ENCODE measurements around the gene GFY.

Gene GFY

GRCh38 chr19:49435670-49436069 is 10.5 kb downstream of the GFY start:
- Histone ChIP-seq H4K91ac (ENCODE audit: low read depth, low read length, poor library complexity) (no peak overlapping the region), H3K4me1 (ENCODE audit: control insufficient read depth in 2 of 2, insufficient read depth in 1 of 2, low read depth in 1 of 2, low read length in 2 of 2) (peaks cover 0 to 9% of the 10 kb centered on the region in 2 donors), H3K36me3 (replicated peaks in 1 of 2; ENCODE audit: control insufficient read depth in 2 of 2, insufficient read depth in 2 of 2, low read length in 2 of 2) (no peaks in the 10 kb centered on the region), H3K23ac (ENCODE audit: low read depth, low read length, poor library complexity) (no peak overlapping the region), H3K18ac (ENCODE audit: low read length) (peak overlapping the region; percentile 81), H2AK5ac (ENCODE audit: low read depth, low read length) (peak overlapping the region; percentile 98), H2BK5ac (ENCODE audit: low read length) (no peak overlapping the region), H3K4me3 (ENCODE audit: low read length in 2 of 2) (no peak overlapping the region), H3K4me2 (ENCODE audit: insufficient read depth, low read length, poor library complexity, severe bottlenecking) (peak overlapping the region; percentile 14), H3K9me3 (replicated peaks in 1 of 2; ENCODE audit: control insufficient read depth in 2 of 2, insufficient read depth in 1 of 2, low read depth in 1 of 2, low read length in 2 of 2) (peaks cover 12 to 13% of the 10 kb centered on the region in 2 donors), H2AFZ (ENCODE audit: low read length) (no peak overlapping the region), H3K27ac (replicated peaks; ENCODE audit: low read length) (no peak overlapping the region), H4K8ac (ENCODE audit: low read depth, low read length) (peak overlapping the region; percentile 77), H3K9ac (ENCODE audit: low read depth, low read length, poor library complexity) (no peak overlapping the region), H3K4ac (ENCODE audit: low read length) (no peak overlapping the region), H3K79me1 (ENCODE audit: low read depth, low read length) (no peaks in the 10 kb centered on the region), H3K14ac (ENCODE audit: low read length) (no peak overlapping the region), H2BK120ac (ENCODE audit: low read depth, low read length) (no peak overlapping the region), H3K27me3 (ENCODE audit: control insufficient read depth in 3 of 3, insufficient read depth in 3 of 3, low read depth in 1 of 3, low read length in 3 of 3) (peaks cover 13 to 99% (median 72%) of the 10 kb centered on the region in 3 experiments), H2BK12ac (ENCODE audit: low read length) (no peak overlapping the region), H2BK15ac (ENCODE audit: low read length) (no peak overlapping the region)
- DNase-seq (ENCODE audit: low spot score): no peak
- WGBS, 2 donors (ENCODE audit: extremely low coverage in 2 of 2, insufficient read length in 2 of 2, insufficient replicate concordance in 1 of 2): no CpG with 5 or more reads among the region's 10 CpGs

GRCh38 chr19:49436381-49437017 is 11.3 kb downstream of the GFY start:
- Histone ChIP-seq H3K27ac (replicated peaks; ENCODE audit: low read length) (no peak overlapping the region), H2BK15ac (ENCODE audit: low read length) (peak overlapping the region; percentile 93), H3K9me3 (replicated peaks in 1 of 2; ENCODE audit: control insufficient read depth in 2 of 2, insufficient read depth in 1 of 2, low read depth in 1 of 2, low read length in 2 of 2) (peaks cover 12 to 13% of the 10 kb centered on the region in 2 donors), H4K91ac (ENCODE audit: low read depth, low read length, poor library complexity) (no peak overlapping the region), H3K4me3 (ENCODE audit: low read length in 2 of 2) (no peak overlapping the region), H3K79me1 (ENCODE audit: low read depth, low read length) (no peaks in the 10 kb centered on the region), H3K23ac (ENCODE audit: low read depth, low read length, poor library complexity) (peak overlapping the region; percentile 93), H3K9ac (ENCODE audit: low read depth, low read length, poor library complexity) (no peak overlapping the region), H3K18ac (ENCODE audit: low read length) (peak overlapping the region; percentile 89), H2AK5ac (ENCODE audit: low read depth, low read length) (peak overlapping the region; percentile 98), H2AFZ (ENCODE audit: low read length) (peak overlapping the region; percentile 40), H3K4me1 (ENCODE audit: control insufficient read depth in 2 of 2, insufficient read depth in 1 of 2, low read depth in 1 of 2, low read length in 2 of 2) (peaks cover 0 to 9% of the 10 kb centered on the region in 2 donors), H3K4ac (ENCODE audit: low read length) (no peak overlapping the region), H4K8ac (ENCODE audit: low read depth, low read length) (no peak overlapping the region), H3K36me3 (replicated peaks in 1 of 2; ENCODE audit: control insufficient read depth in 2 of 2, insufficient read depth in 2 of 2, low read length in 2 of 2) (no peaks in the 10 kb centered on the region), H2BK5ac (ENCODE audit: low read length) (peak overlapping the region; percentile 34), H3K14ac (ENCODE audit: low read length) (peak overlapping the region; percentile 92), H2BK120ac (ENCODE audit: low read depth, low read length) (peak overlapping the region; percentile 58), H2BK12ac (ENCODE audit: low read length) (no peak overlapping the region), H3K27me3 (ENCODE audit: control insufficient read depth in 3 of 3, insufficient read depth in 3 of 3, low read depth in 1 of 3, low read length in 3 of 3) (peaks cover 18 to 97% (median 76%) of the 10 kb centered on the region in 3 experiments), H3K4me2 (ENCODE audit: insufficient read depth, low read length, poor library complexity, severe bottlenecking) (peak overlapping the region; percentile 40)
- DNase-seq (ENCODE audit: low spot score): no peak
- no CpG with 5 or more reads among the region's 42 CpGs for WGBS, 2 donors (ENCODE audit: extremely low coverage in 2 of 2, insufficient read length in 2 of 2, insufficient replicate concordance in 1 of 2)

- Histone ChIP-seq H4K91ac (ENCODE audit: low read depth, low read length, poor library complexity) (no peak overlapping the region), H2BK120ac (ENCODE audit: low read depth, low read length) (no peak overlapping the region), H4K8ac (ENCODE audit: low read depth, low read length) (no peak overlapping the region), H2AK5ac (ENCODE audit: low read depth, low read length) (no peak overlapping the region), H2AFZ (ENCODE audit: low read length) (no peak overlapping the region), H3K27ac (replicated peaks; ENCODE audit: low read length) (no peak overlapping the region), H3K9ac (ENCODE audit: low read depth, low read length, poor library complexity) (no peak overlapping the region), H3K4ac (ENCODE audit: low read length) (no peak overlapping the region), H3K9me3 (replicated peaks in 1 of 2; ENCODE audit: control insufficient read depth in 2 of 2, insufficient read depth in 1 of 2, low read depth in 1 of 2, low read length in 2 of 2) (peaks cover 8 to 9% of the 10 kb centered on the region in 2 donors), H3K79me1 (ENCODE audit: low read depth, low read length) (no peaks in the 10 kb centered on the region), H3K4me1 (ENCODE audit: control insufficient read depth in 2 of 2, insufficient read depth in 1 of 2, low read depth in 1 of 2, low read length in 2 of 2) (peaks cover 0 to 15% of the 10 kb centered on the region in 2 donors), H3K27me3 (ENCODE audit: control insufficient read depth in 3 of 3, insufficient read depth in 3 of 3, low read depth in 1 of 3, low read length in 3 of 3) (peaks cover 18 to 97% (median 79%) of the 10 kb centered on the region in 3 experiments), H2BK12ac (ENCODE audit: low read length) (no peak overlapping the region), H3K23ac (ENCODE audit: low read depth, low read length, poor library complexity) (no peak overlapping the region), H3K18ac (ENCODE audit: low read length) (no peak overlapping the region), H3K36me3 (replicated peaks in 1 of 2; ENCODE audit: control insufficient read depth in 2 of 2, insufficient read depth in 2 of 2, low read length in 2 of 2) (no peaks in the 10 kb centered on the region), H3K14ac (ENCODE audit: low read length) (no peak overlapping the region), H3K4me3 (ENCODE audit: low read length in 2 of 2) (no peak overlapping the region), H2BK15ac (ENCODE audit: low read length) (no peak overlapping the region), H2BK5ac (ENCODE audit: low read length) (peak overlapping the region; percentile 34), H3K4me2 (ENCODE audit: insufficient read depth, low read length, poor library complexity, severe bottlenecking) (peak overlapping the region; percentile 13)
- no peak for DNase-seq (ENCODE audit: low spot score)
- no CpG with 5 or more reads among the region's 8 CpGs for WGBS, 2 donors (ENCODE audit: extremely low coverage in 2 of 2, insufficient read length in 2 of 2, insufficient replicate concordance in 1 of 2)
These were observed 12.0 kb downstream of the GFY start for GRCh38 chr19:49437231-49437630.

GRCh38 chr19:49438261-49438660 is 13.1 kb downstream of the GFY start:
- peaks cover 1% of the 10 kb centered on the region for H3K79me1 ChIP-seq (ENCODE audit: low read depth, low read length)
- peaks cover 0 to 17% of the 10 kb centered on the region in 2 donors for H3K4me1 ChIP-seq (ENCODE audit: control insufficient read depth in 2 of 2, insufficient read depth in 1 of 2, low read depth in 1 of 2, low read length in 2 of 2)
- H3K4ac ChIP-seq (ENCODE audit: low read length): no peak overlapping the region
- WGBS, 2 donors (ENCODE audit: extremely low coverage in 2 of 2, insufficient read length in 2 of 2, insufficient replicate concordance in 1 of 2): no CpG with 5 or more reads among the region's 6 CpGs
- no peak overlapping the region for H3K4me2 ChIP-seq (ENCODE audit: insufficient read depth, low read length, poor library complexity, severe bottlenecking)
- no peak overlapping the region for H2BK120ac ChIP-seq (ENCODE audit: low read depth, low read length)
- no peak overlapping the region for H2BK12ac ChIP-seq (ENCODE audit: low read length)
- H3K9ac ChIP-seq (ENCODE audit: low read depth, low read length, poor library complexity): no peak overlapping the region
- H2AK5ac ChIP-seq (ENCODE audit: low read depth, low read length): no peak overlapping the region
- H3K27me3 ChIP-seq (ENCODE audit: control insufficient read depth in 3 of 3, insufficient read depth in 3 of 3, low read depth in 1 of 3, low read length in 3 of 3): peaks cover 18 to 90% (median 71%) of the 10 kb centered on the region in 3 experiments
- no peak overlapping the region for H4K91ac ChIP-seq (ENCODE audit: low read depth, low read length, poor library complexity)
- H3K36me3 ChIP-seq (replicated peaks in 1 of 2; ENCODE audit: control insufficient read depth in 2 of 2, insufficient read depth in 2 of 2, low read length in 2 of 2): no peaks in the 10 kb centered on the region
- no peak overlapping the region for H2AFZ ChIP-seq (ENCODE audit: low read length)
- peak overlapping the region; percentile 20 for H3K18ac ChIP-seq (ENCODE audit: low read length)
- H3K14ac ChIP-seq (ENCODE audit: low read length): no peak overlapping the region
- no peak overlapping the region for H3K27ac ChIP-seq (replicated peaks; ENCODE audit: low read length)
- H3K23ac ChIP-seq (ENCODE audit: low read depth, low read length, poor library complexity): no peak overlapping the region
- H3K9me3 ChIP-seq (replicated peaks in 1 of 2; ENCODE audit: control insufficient read depth in 2 of 2, insufficient read depth in 1 of 2, low read depth in 1 of 2, low read length in 2 of 2): peaks cover 8% of the 10 kb centered on the region in 2 donors
- no peak overlapping the region for H3K4me3 ChIP-seq (ENCODE audit: low read length in 2 of 2)
- no peak overlapping the region for H2BK5ac ChIP-seq (ENCODE audit: low read length)
- no peak overlapping the region for H4K8ac ChIP-seq (ENCODE audit: low read depth, low read length)
- no peak overlapping the region for H2BK15ac ChIP-seq (ENCODE audit: low read length)
- no peak for DNase-seq (ENCODE audit: low spot score)
